Naive thymus-derived CD4-positive, alpha-beta T cell (primary cell): Measurements from ENCODE around the gene KCTD18. TPM values are rescaled to one million over a fixed set of nuclear protein-coding genes. Genes with fewer than 3 reads are reported as not detected.

Experiments
- ATAC-seq: fragments of 150-1000 bp; cut with Tn5 transposase; 2 replicates; pipeline ENCODE4 v1.10.0; 2021; ENCODE audit warnings: mild to moderate bottlenecking, moderate library complexity
- CTCF ChIA-PET: fragments of 350-600 bp; sonication (Branson Sonifier 250); formaldehyde crosslinking; loops from one replicate; lab custom pipeline; 2021; ENCODE audit warnings: antibody characterized with exemption; lab: Charles Lee
- POLR2A ChIA-PET: fragments of 350-600 bp; sonication (Branson Sonifier 250); formaldehyde crosslinking; loops from one replicate; lab custom pipeline; 2021; ENCODE audit warnings: antibody characterized with exemption, inconsistent platforms; lab: Charles Lee
- DNase-seq, 9 donors: peaks; one replicate each; pipeline versions ENCODE4 v3.0.0 to v3.0.0-alpha.2; 2020 to 2022; ENCODE audit warnings: mixed read lengths in 1 of 9
- H3K27ac ChIP-seq: one replicate; pipeline ENCODE4 v1.7.0; 2013; ENCODE audit warnings: mild to moderate bottlenecking, low read depth, low read length, moderate library complexity
- H3K27me3 ChIP-seq, 2 donors: one replicate each; pipeline ENCODE4 v1.7.0; 2013; ENCODE audit warnings: low read length in 2 of 2, mild to moderate bottlenecking in 2 of 2, moderate library complexity in 2 of 2; ENCODE audit not compliant: control insufficient read depth in 2 of 2, insufficient read depth in 2 of 2
- H3K36me3 ChIP-seq, 3 experiments: 1 replicate in 2 of 3; 2 replicates in 1 of 3; pipeline ENCODE4 v1.7.0; 2013; ENCODE audit warnings: low read length in 3 of 3, mild to moderate bottlenecking in 3 of 3, moderate library complexity in 1 of 3; ENCODE audit not compliant: insufficient read depth in 3 of 3, control insufficient read depth in 2 of 3
- H3K4me1 ChIP-seq, 2 donors: one replicate each; pipeline ENCODE4 v1.7.0; 2013; ENCODE audit warnings: low read length in 2 of 2, mild to moderate bottlenecking in 2 of 2, moderate library complexity in 1 of 2; ENCODE audit not compliant: control insufficient read depth in 2 of 2, insufficient read depth in 2 of 2
- H3K4me3 ChIP-seq: 2 replicates; pipeline ENCODE4 v1.7.0; 2013; ENCODE audit warnings: mild to moderate bottlenecking, low read length
- H3K9me3 ChIP-seq, 3 experiments: 1 replicate in 2 of 3; 2 replicates in 1 of 3; pipeline ENCODE4 v1.7.0; 2013; ENCODE audit warnings: low read length in 3 of 3; ENCODE audit not compliant: control insufficient read depth in 2 of 3
- H3K27ac Mint-ChIP-seq, 9 donors: one replicate each; pipeline ENCODE4 v1.8.0; 2020 to 2022; ENCODE audit warnings: mixed read lengths in 9 of 9, mild to moderate bottlenecking in 8 of 9, moderate library complexity in 5 of 9, inconsistent platforms in 2 of 9
- H3K27me3 Mint-ChIP-seq, 5 donors: one replicate each; pipeline ENCODE4 v1.8.0; 2021 to 2022; ENCODE audit warnings: mixed read lengths in 5 of 5, mild to moderate bottlenecking in 1 of 5
- H3K36me3 Mint-ChIP-seq, 5 donors: one replicate each; pipeline ENCODE4 v1.8.0; 2020 to 2022; ENCODE audit warnings: mixed read lengths in 5 of 5, mild to moderate bottlenecking in 3 of 5, inconsistent platforms in 1 of 5
- H3K4me1 Mint-ChIP-seq, 7 donors: one replicate each; pipeline ENCODE4 v1.8.0; 2020 to 2022; ENCODE audit warnings: mixed read lengths in 7 of 7, mild to moderate bottlenecking in 3 of 7, inconsistent platforms in 1 of 7
- H3K4me3 Mint-ChIP-seq, 10 donors: one replicate each; pipeline ENCODE4 v1.8.0; 2020 to 2022; ENCODE audit warnings: mild to moderate bottlenecking in 10 of 10, mixed read lengths in 10 of 10, moderate library complexity in 6 of 10, inconsistent platforms in 2 of 10
- H3K9me3 Mint-ChIP-seq, 11 donors: one replicate each; pipeline ENCODE4 v1.8.0; 2020 to 2022; ENCODE audit warnings: mixed read lengths in 11 of 11, mild to moderate bottlenecking in 4 of 11, inconsistent platforms in 1 of 11, moderate library complexity in 1 of 11
- intact Hi-C, 2 donors: fragments of 100-400 bp; cut with micrococcal nuclease; formaldehyde crosslinking; loops; one replicate each; pipeline ENCODE4 v1.15.1; 2023
- polyA plus RNA-seq, 2 donors: library from polyadenylated mRNA; unstranded; fragments of 300-500 nt; fragmentation: Illumina TruSeq; gene quantifications; one replicate each; pipeline ENCODE4 v1.2.3, GENCODE V29; 2021
- total RNA-seq, 6 experiments: library from RNA in 5 of 6; stranded (reverse) in 5 of 6; gene quantifications; 1 replicate in 5 of 6; 2 replicates in 1 of 6; pipeline ENCODE4 v1.2.3 and lab custom pipeline; 2021 to 2026

KCTD18 gene
- total and polyA plus RNA-seq, 7 experiments from 2014 or later, result 13.2 to 20.8 (median 18.4) TPM

DNA sequence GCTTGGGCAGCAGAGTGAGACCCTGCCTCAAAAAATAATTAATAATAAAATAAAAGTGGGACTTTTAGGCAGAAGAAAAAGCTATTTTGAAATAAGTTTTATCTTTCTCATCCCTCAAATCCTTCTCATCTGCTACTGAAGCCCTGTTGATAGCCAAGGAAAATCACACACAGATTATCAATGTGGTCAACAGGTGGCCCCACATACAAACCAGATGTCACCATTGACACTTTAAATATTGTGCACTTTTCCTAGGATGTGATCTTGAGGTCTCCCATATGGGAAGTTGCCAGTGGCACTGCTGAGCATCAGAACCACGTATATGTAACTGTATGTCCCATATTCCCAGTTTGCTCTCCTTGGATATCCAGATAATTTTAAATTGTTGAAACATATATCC is 64.6 kb downstream of the KCTD18 start:
- H3K9me3 Mint-ChIP-seq, result no peaks in the 10 kb centered on the region
- H3K27me3 ChIP-seq, result no peaks in the 10 kb centered on the region
- H3K4me1 ChIP-seq, result no peaks in the 10 kb centered on the region
- no peaks in the 10 kb centered on the region for H3K9me3 ChIP-seq
- DNase-seq (no peak), ATAC-seq (no peak)
- no peak overlapping the region for H3K27ac ChIP-seq
- POLR2A ChIA-PET, result interaction anchor here (0.8 kb wide), 1 partner anchor 1178 kb away, joined by 3 read pairs; no protein-coding TSS in a partner anchor
- peaks cover 0 to 35% (median 3%) of the 10 kb centered on the region in 5 donors for H3K36me3 Mint-ChIP-seq
- no peak overlapping the region for H3K27ac Mint-ChIP-seq
- intact Hi-C loops, result loop anchor here in 1 of 2 donors (1.0 to 2.0 kb wide), 2 partner anchors 23 to 36 kb away; no protein-coding TSS in a partner anchor
- no peak overlapping the region for H3K4me3 Mint-ChIP-seq
- CTCF ChIA-PET, result no interaction called here
- no peaks in the 10 kb centered on the region for H3K36me3 ChIP-seq
- no peak overlapping the region for H3K4me3 ChIP-seq
- H3K4me1 Mint-ChIP-seq, result peaks cover 0 to 27% (median 1%) of the 10 kb centered on the region in 7 donors
- H3K27me3 Mint-ChIP-seq, result no peaks in the 10 kb centered on the region

DNA sequence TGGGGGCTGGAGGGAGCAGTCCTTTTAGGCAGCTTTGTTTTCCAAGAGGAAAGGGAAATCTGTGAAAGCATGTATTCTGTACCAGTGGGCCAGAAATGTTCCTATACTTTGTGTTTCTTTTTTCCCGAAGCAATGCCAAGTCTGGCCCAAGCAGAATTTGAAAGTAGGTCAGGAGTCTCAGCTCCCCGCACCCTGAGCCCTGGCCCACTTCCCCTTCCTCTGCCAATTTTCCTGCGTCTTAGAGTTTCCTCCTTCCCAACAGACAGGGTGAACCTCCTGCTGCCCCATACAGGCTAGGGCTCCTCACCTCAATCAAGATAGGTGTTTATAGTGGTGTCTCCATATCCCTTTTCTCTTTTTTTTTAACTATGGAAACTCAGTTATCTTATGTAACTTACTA is 65.3 kb downstream of the KCTD18 start:
- Histone ChIP-seq H3K4me3 (no peak overlapping the region), H3K27ac (no peak overlapping the region), H3K4me1 (no peaks in the 10 kb centered on the region), H3K36me3 (no peaks in the 10 kb centered on the region), H3K9me3 (no peaks in the 10 kb centered on the region), H3K27me3 (no peaks in the 10 kb centered on the region)
- Mint-ChIP-seq H3K9me3 (no peaks in the 10 kb centered on the region), H3K36me3 (peaks cover 0 to 36% (median 3%) of the 10 kb centered on the region in 5 donors), H3K4me1 (peaks cover 0 to 27% (median 1%) of the 10 kb centered on the region in 7 donors), H3K27ac (no peak overlapping the region), H3K27me3 (no peaks in the 10 kb centered on the region), H3K4me3 (no peak overlapping the region)
- intact Hi-C loops, result loop anchor here in 1 of 2 donors (2.0 kb wide), 1 partner anchor 36 kb away; no protein-coding TSS in a partner anchor
- DNase-seq (no peak), ATAC-seq (no peak)
- ChIA-PET POLR2A (no interaction called here), CTCF (no interaction called here)

DNA sequence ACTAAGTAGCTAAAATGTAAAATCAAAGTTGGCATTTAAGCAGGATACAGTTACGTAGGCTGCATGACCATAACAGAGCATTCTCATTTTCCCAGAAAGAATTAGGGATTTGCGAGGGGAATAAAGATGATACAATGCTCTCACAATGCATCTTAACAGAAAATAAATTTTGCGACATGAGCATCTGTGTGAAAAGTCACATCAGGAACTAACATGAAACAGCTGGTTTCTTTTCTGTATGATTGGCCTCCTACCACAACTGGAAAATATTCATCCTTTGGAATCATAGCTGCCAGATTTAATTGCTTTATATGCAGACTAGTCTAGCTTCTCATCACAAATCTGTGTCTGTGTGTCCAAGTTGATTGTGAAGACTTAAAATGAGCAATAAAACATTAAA is 66.0 kb downstream of the KCTD18 start:
- Mint-ChIP-seq H3K36me3 (peaks cover 0 to 40% (median 3%) of the 10 kb centered on the region in 5 donors), H3K27me3 (no peaks in the 10 kb centered on the region), H3K4me3 (no peak overlapping the region), H3K9me3 (no peaks in the 10 kb centered on the region), H3K27ac (no peak overlapping the region), H3K4me1 (peaks cover 0 to 26% (median 1%) of the 10 kb centered on the region in 7 donors)
- H3K36me3 ChIP-seq, result no peaks in the 10 kb centered on the region
- no peaks in the 10 kb centered on the region for H3K27me3 ChIP-seq
- POLR2A ChIA-PET, result no interaction called here
- CTCF ChIA-PET, result no interaction called here
- intact Hi-C loops, result loop anchor here in 1 of 2 donors (2.0 kb wide), 1 partner anchor 37 kb away; no protein-coding TSS in a partner anchor
- no peak for DNase-seq
- H3K4me3 ChIP-seq, result no peak overlapping the region
- ATAC-seq, result no peak
- H3K9me3 ChIP-seq, result no peaks in the 10 kb centered on the region
- no peak overlapping the region for H3K27ac ChIP-seq
- no peaks in the 10 kb centered on the region for H3K4me1 ChIP-seq

DNA sequence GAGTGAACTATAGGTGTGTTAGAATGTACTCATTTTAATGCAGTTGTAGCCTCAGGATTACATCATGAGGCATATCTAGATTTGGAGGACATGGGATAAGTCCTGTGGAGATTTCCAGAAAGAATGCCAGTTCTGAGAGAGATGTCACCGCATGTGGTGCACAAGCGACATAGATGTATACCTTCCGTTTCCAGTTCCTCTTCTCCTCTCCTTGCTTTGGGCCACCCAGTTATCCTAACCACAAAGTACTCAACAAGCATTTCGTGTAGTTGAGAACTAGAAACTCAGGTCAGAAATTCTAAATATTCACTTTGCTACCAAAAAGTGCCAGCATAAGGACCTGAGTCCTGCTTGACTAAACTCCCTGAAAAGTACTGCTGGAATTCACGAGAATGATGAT is 66.5 kb downstream of the KCTD18 start:
- no peak overlapping the region for H3K4me3 Mint-ChIP-seq
- Histone ChIP-seq H3K27ac (no peak overlapping the region), H3K4me3 (no peak overlapping the region), H3K4me1 (no peaks in the 10 kb centered on the region), H3K27me3 (no peaks in the 10 kb centered on the region), H3K36me3 (no peaks in the 10 kb centered on the region), H3K9me3 (no peaks in the 10 kb centered on the region)
- no peaks in the 10 kb centered on the region for H3K9me3 Mint-ChIP-seq
- H3K36me3 Mint-ChIP-seq, result peaks cover 0 to 40% (median 3%) of the 10 kb centered on the region in 5 donors
- no peak for DNase-seq
- CTCF ChIA-PET, result no interaction called here
- ATAC-seq, result no peak
- no peak overlapping the region for H3K27ac Mint-ChIP-seq
- H3K4me1 Mint-ChIP-seq, result peaks cover 0 to 21% (median 1%) of the 10 kb centered on the region in 7 donors
- intact Hi-C loops, result no loop called here
- H3K27me3 Mint-ChIP-seq, result no peaks in the 10 kb centered on the region
- POLR2A ChIA-PET, result no interaction called here

DNA sequence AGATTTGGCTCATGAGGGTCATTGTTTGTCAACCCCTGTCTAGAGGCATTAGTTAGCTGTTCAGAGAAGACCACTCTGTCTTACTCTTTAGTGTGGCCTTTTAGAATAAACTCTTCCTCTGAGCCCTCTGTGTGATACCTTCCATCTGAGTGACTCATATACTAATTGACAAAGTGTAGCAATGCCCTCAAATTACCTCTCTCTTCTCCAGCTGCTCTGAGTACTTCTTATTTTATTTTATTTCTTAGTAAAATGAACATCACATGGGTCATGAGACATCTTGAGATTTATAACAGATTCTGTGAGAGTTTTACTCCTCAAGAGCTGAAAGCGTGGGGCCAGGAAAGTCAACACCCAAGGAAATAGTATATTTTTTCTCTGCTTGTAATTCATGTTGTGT is 67.4 kb downstream of the KCTD18 start:
- Histone ChIP-seq H3K36me3 (no peaks in the 10 kb centered on the region), H3K4me3 (no peak overlapping the region), H3K27ac (no peak overlapping the region), H3K9me3 (no peaks in the 10 kb centered on the region), H3K27me3 (no peaks in the 10 kb centered on the region), H3K4me1 (no peaks in the 10 kb centered on the region)
- intact Hi-C loops, result no loop called here
- CTCF ChIA-PET, result no interaction called here
- H3K27ac Mint-ChIP-seq, result no peak overlapping the region
- POLR2A ChIA-PET, result no interaction called here
- ATAC-seq (no peak), DNase-seq (no peak)
- H3K4me1 Mint-ChIP-seq, result peaks cover 0 to 18% (median 1%) of the 10 kb centered on the region in 7 donors
- no peak overlapping the region for H3K4me3 Mint-ChIP-seq
- H3K36me3 Mint-ChIP-seq, result peaks cover 0 to 44% (median 3%) of the 10 kb centered on the region in 5 donors
- H3K9me3 Mint-ChIP-seq, result no peaks in the 10 kb centered on the region
- no peaks in the 10 kb centered on the region for H3K27me3 Mint-ChIP-seq

DNA sequence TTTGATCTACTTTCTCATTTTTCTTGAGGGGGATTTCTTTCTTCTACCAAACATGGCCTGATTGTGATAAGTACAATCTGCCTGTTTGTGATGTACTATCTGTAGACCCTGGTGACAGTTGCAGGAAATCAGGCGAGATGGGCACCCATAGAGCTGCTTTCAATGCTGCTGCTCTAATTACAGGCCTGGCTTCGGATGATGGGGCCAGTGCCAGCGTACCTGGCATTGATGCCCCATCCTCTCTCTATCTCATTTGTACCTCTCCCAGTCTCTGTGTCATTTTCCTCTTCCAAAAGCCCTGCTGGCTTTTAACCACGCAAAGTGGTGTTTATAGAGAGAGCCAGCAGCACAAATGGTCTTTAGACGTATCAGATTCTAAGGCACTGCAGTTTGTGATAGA is 69.9 kb downstream of the KCTD18 start:
- peaks cover 0 to 6% (median 0%) of the 10 kb centered on the region in 7 donors for H3K4me1 Mint-ChIP-seq
- ATAC-seq (no peak), DNase-seq (no peak)
- POLR2A ChIA-PET, result no interaction called here
- H3K36me3 Mint-ChIP-seq, result peaks cover 0 to 61% (median 3%) of the 10 kb centered on the region in 5 donors
- Histone ChIP-seq H3K4me1 (no peaks in the 10 kb centered on the region), H3K27ac (no peak overlapping the region), H3K27me3 (no peaks in the 10 kb centered on the region), H3K9me3 (no peaks in the 10 kb centered on the region), H3K4me3 (no peak overlapping the region), H3K36me3 (no peaks in the 10 kb centered on the region)
- H3K4me3 Mint-ChIP-seq, result no peak overlapping the region
- H3K27ac Mint-ChIP-seq, result no peak overlapping the region
- peaks cover 0 to 6% (median 0%) of the 10 kb centered on the region in 11 donors for H3K9me3 Mint-ChIP-seq
- CTCF ChIA-PET, result no interaction called here
- intact Hi-C loops, result no loop called here
- no peaks in the 10 kb centered on the region for H3K27me3 Mint-ChIP-seq
